G401.6 (cell line): ENCODE measurements around the gene USP37.

Experiments
- FAIRE-seq: peaks from 2 replicates; lab custom pipeline; 2012; peaks lifted over from hg19 to GRCh38; lab: Jason Lieb, UNC

The USP37 gene

DNA sequence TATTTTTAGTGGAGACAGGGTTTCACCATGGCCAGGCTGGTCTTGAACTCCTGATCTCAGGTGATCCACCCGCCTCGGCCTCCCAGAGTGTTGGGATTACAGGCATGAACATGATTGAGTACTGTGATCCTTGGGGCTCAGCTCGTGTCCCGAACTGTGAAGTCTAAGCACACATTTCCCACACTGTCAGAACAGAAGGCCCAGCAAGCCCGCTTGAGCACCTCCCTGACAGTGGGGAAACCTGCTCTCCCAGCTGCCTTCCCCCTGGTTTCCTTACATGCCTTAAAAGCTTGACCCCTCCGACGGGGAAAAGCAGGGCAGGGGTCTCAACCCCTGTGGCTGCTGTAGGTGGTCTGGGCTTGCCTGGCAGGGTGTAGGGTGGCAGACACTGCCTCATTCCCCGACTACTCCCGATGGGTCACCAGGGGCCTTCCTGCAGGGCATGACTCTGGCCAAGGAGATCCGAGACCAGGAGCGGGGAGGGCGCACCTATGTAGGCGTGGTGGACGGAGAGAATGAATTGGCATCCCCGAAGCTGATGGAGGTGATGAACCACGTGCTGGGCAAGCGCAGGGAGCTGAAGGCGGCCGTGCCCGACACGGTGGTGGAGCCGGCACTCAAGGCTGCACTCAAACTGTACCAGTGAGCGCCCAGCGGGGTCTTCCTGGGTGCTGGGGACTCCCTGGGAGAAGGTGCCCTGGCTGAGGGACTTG lies 139.1 kb downstream of the USP37 start:
- FAIRE-seq = no peak

GRCh38 chr2:218427741-218428140 lies 140.4 kb downstream of the USP37 start:
- no peak for FAIRE-seq

DNA sequence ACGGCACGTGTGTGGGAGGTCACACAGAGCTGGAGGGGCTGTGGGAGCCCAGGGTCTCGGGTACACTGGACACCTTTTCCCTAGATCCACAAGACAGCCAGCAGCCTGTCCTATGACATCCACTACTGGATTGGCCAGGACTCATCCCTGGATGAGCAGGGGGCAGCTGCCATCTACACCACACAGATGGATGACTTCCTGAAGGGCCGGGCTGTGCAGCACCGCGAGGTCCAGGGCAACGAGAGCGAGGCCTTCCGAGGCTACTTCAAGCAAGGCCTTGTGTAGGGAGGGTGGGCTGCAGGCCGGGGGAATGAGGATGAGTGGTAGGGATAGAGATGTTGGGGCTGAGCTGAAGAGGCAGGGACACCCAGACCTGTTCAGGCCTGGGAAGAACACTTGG lies 142.6 kb downstream of the USP37 start:
- no peak for FAIRE-seq

DNA sequence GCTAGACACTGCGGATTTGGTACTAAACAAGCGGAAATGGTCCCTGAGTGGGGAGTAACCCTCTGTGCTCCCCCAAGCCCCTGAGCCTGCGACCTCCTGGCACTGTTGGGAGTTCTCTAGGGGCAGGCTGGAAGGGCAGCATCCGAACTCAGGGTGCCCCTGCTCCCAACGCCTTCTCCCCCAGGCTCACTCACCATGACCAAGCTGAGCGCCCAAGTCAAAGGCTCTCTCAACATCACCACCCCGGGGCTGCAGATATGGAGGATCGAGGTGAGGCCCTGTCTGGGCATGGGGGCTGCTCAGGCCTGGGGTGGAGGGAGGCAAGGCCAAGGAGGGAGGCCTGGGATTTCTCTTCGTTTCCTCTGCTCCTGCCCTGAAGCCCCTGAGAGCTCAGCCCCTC lies 144.6 kb downstream of the USP37 start:
- no peak for FAIRE-seq

DNA sequence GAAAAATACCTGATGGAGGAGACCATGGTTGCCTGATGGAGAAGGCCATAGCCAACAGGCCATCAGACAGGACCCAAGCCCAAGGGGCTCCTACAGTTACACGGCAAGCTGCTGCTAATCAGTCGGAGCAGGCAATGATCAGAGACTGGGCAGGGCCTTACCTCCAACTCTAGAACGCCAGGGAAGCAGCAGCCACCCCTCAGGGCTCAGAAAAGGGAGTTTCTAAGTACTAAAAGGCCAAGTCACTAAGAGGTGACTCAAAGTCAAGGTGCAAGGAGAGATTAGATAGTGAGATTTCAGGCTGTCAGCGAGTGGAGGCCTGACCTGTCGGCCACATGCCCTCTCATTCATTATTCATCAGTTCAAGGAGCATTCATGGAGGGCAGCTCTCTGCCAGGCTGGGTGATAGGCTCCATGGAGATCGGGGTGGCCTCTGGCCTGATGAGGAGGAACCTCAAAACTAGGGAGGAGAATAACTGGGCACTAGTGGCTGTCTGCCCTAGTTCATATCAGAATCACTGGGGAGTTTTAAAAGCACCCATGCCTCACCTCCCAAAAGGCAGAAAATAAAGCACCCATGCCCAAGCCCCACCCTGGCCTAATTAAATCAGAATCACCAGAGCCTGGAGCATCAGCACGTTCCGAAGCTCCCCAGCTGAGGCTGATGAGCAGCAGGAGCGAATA lies 145.6 kb downstream of the USP37 start:
- FAIRE-seq = no peak

DNA sequence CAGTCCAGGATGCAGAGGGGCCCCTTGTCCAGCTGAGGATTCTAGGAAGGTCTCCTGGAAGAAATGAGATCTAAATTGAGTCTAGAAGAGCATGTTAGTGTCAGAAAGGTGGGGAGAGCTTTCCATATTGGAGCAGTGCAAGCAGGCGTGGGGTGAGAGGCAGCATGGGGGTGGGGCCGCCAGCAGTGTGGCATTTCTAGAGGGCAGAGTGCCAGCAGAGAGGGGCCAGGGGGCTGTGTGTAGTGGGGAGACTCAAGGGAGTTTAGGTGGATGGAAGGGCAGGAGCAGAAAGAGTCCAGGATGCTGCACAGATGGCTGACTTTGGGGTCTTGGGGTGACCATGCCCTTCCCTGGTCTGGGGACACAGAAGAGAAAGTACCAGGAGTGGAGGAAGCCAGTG lies 147.1 kb downstream of the USP37 start:
- no peak for FAIRE-seq

- no peak for FAIRE-seq
Observed at GRCh38 chr2:218419630-218420216, 148.4 kb downstream of the USP37 start.

GRCh38 chr2:218418717-218419458 lies 149.3 kb downstream of the USP37 start, which contains the start of gene VIL1:
Gene VIL1, plus strand, starts transcription at chr2:218419123. Its CDS starts 4,656 bp downstream, at chr2:218423779.
- FAIRE-seq = no peak

DNA sequence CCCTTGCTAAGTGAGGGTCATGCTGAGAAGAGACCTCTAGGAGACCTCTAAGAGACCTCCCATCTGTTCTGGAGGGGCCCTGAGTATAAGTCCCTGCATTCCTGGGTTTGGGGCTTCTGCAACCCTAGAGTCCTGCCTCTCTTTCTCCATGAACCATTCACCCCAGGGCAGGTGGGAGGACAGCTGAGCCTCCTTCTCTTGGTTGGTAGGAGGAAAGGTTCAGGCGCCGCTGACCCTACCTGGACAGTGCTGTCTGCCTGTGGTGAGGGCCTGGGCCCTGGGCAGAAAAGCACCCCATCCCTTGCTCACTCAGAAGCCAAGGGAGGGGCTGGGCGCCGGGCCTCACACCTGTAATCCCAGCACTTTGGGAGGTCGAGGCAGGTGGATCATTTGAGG lies 149.8 kb downstream of the USP37 start:
- no peak for FAIRE-seq

- FAIRE-seq = no peak
Observed at GRCh38 chr2:218407717-218408116, 160.4 kb downstream of the USP37 start.

GRCh38 chr2:218406949-218407618 lies 161.1 kb downstream of the USP37 start:
- no peak for FAIRE-seq

GRCh38 chr2:218406209-218406948 lies 161.8 kb downstream of the USP37 start:
- peak; percentile 45 for FAIRE-seq

GRCh38 chr2:218405746-218406208 lies 162.4 kb downstream of the USP37 start:
- no peak for FAIRE-seq

- no peak for FAIRE-seq
Observed at GRCh38 chr2:218405086-218405745, 162.9 kb downstream of the USP37 start.

DNA sequence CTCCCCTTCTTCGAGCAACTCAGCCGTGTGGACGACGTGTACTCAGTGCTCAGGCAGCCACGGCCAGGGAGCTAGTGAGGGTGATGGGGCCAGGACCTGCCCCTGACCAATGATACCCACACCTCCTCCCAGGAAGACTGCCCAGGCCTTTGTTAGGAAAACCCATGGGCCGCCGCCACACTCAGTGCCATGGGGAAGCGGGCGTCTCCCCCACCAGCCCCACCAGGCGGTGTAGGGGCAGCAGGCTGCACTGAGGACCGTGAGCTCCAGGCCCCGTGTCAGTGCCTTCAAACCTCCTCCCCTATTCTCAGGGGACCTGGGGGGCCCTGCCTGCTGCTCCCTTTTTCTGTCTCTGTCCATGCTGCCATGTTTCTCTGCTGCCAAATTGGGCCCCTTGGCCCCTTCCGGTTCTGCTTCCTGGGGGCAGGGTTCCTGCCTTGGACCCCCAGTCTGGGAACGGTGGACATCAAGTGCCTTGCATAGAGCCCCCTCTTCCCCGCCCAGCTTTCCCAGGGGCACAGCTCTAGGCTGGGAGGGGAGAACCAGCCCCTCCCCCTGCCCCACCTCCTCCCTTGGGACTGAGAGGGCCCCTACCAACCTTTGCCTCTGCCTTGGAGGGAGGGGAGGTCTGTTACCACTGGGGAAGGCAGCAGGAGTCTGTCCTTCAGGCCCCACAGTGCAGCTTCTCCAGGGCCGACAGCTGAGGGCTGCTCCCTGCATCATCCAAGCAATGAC lies 163.6 kb downstream of the USP37 start:
- FAIRE-seq = no peak

DNA sequence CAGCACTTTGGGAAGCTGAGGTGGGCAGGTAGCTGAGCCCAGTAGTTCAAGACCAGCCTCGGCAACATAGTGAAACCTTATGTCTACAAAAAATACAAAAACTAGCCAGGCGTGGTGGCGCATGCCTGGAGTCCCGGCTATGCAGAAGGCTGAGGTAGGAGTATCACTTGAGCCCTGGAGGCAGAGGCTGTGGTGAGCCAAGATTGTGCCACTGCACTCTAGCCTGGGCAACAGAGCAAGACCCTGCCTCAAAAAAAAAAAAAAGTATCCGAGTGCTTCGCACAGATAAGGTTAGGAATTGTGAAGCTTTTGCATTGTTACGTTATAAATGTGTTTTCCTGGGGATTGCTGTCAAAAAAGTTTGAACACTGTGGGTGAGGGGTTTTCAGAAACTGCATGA lies 164.3 kb downstream of the USP37 start:
- FAIRE-seq = no peak

DNA sequence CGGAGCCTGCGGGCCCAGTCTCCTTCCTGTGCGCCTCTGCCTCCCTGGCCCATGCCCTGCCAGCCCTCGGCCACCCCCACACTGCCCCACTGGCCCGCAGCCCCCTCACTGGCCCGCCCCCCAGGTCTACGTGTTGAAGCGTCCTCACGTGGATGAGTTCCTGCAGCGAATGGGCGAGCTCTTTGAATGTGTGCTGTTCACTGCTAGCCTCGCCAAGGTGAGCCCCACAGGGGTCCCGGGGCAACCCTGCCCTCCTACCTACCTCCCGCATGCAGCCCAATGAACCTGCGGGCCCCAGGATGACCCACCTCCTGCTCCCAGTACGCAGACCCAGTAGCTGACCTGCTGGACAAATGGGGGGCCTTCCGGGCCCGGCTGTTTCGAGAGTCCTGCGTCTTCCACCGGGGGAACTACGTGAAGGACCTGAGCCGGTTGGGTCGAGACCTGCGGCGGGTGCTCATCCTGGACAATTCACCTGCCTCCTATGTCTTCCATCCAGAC lies 165.2 kb downstream of the USP37 start:
- FAIRE-seq = no peak

DNA sequence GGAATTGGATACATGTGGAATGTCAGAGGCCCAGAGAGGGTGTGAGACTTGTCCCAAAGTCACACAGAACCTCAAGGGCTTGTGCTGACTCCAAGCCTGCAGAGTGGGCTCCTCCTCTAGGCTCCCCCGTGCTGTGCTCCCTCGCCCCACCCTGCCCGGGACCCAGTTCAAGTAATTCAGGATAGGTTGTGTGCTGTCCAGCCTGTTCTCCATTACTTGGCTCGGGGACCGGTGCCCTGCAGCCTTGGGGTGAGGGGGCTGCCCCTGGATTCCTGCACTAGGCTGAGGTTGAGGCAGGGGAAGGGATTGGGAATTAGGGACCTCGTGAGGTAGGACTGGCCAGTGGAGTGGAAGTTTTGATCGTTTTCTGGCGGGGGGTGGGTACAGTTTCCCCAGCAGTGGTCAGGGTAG lies 165.7 kb downstream of the USP37 start:
- FAIRE-seq = no peak

DNA sequence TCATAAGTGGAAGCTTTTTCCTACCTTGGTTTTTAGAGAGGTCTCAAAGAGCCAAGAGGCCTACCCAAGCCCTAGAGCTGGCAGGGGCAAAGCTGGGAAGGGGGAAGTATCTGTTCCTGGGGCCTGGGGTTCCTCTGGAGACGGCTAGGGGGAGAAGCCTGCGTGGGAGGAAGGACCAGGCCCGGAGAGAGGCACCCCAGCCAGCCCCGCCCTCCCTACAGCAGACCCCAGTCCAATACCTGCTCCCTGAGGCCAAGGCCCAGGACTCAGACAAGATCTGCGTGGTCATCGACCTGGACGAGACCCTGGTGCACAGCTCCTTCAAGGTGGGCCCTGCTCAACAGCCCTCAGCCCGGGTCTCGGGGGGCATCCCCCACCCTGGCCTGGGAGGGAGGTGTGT lies 166.3 kb downstream of the USP37 start:
- no peak for FAIRE-seq
